HG03108 (cell line): ENCODE measurements around the gene C16orf92.

Source experiments
- ATAC-seq: cut with Tn5 transposase; IDR thresholded peaks from one replicate; pipeline ENCODE4 v1.9.1; 2021; ENCODE audit warnings: moderate library complexity; ENCODE audit not compliant: unreplicated experiment

Gene C16orf92

GRCh38 chr16:30053376-30054015 is 30.5 kb downstream of the C16orf92 start:
- peak; percentile 9 for ATAC-seq

GRCh38 chr16:30054451-30054850 is 31.5 kb downstream of the C16orf92 start:
- ATAC-seq = no peak

GRCh38 chr16:30054959-30055553 is 32.1 kb downstream of the C16orf92 start:
- ATAC-seq = no peak

- ATAC-seq = no peak
Observed at GRCh38 chr16:30060346-30060745, 37.3 kb downstream of the C16orf92 start.

- no peak for ATAC-seq
Observed at GRCh38 chr16:30060836-30061554, 38.0 kb downstream of the C16orf92 start.

- ATAC-seq = no peak
Observed at GRCh38 chr16:30063278-30063892, 40.4 kb downstream of the C16orf92 start.

- ATAC-seq = peak; percentile 36
Observed at GRCh38 chr16:30063893-30064728, 41.1 kb downstream of the C16orf92 start.

GRCh38 chr16:30064729-30065101 is 41.7 kb downstream of the C16orf92 start:
- no peak for ATAC-seq

- peak; percentile 74 for ATAC-seq
Observed at GRCh38 chr16:30065102-30065942, 42.3 kb downstream of the C16orf92 start, which contains the start of gene ALDOA. TSS of gene ALDOA (plus strand) at chr16:30065760. CDS start at chr16:30066898, 1,138 bp downstream.

GRCh38 chr16:30065943-30066760 is 43.2 kb downstream of the C16orf92 start:
- ATAC-seq = no peak

- ATAC-seq = no peak
Observed at GRCh38 chr16:30066761-30067583, 44.0 kb downstream of the C16orf92 start.

GRCh38 chr16:30067584-30067916 is 44.6 kb downstream of the C16orf92 start:
- no peak for ATAC-seq

- no peak for ATAC-seq
Observed at GRCh38 chr16:30068333-30068732, 45.3 kb downstream of the C16orf92 start.

GRCh38 chr16:30068750-30069610 is 46.0 kb downstream of the C16orf92 start:
- ATAC-seq = no peak

- ATAC-seq = no peak
Observed at GRCh38 chr16:30069611-30070462, 46.8 kb downstream of the C16orf92 start.

GRCh38 chr16:30070490-30070889 is 47.5 kb downstream of the C16orf92 start:
- ATAC-seq = no peak
